Measurements from ENCODE around the gene PADI4. TPM values are rescaled to one million over a fixed set of nuclear protein-coding genes. Genes with fewer than 3 reads are reported as not detected.
"Not testable (repeated sequence)": the region's sequence is repeated elsewhere in the genome, so short reads cannot be mapped to it uniquely, and the experiment has no call there.

The PADI4 gene
- total RNA-seq, 1 experiment from 2014 or later, result not detected

DNA sequence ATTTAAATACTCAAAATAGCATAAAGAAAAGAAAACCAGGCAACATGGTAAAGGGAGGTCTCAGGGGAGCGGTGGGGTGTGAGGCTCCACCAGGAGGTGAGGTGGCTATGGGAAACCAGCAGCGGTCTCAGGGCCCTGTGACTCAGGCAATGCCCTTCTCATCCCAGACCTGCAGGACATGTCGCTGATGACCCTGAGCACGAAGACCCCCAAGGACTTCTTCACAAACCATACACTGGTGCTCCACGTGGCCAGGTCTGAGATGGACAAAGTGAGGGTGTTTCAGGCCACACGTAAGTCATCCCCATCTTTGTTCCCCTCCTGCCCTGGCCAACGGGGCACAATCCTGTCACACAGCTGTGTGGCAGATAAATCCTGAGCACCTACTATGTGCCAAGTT is 31.5 kb downstream of the PADI4 start:
- Mint-ChIP-seq H3K36me3 (ENCODE audit: insufficient read depth, unreplicated experiment) (no peaks in the 10 kb centered on the region), H3K4me1 (ENCODE audit: low read depth, unreplicated experiment) (peaks cover 19% of the 10 kb centered on the region), H3K27ac (ENCODE audit: unreplicated experiment) (no peak overlapping the region), H3K27me3 (ENCODE audit: unreplicated experiment) (peaks cover 36% of the 10 kb centered on the region), H3K4me3 (ENCODE audit: low read depth, unreplicated experiment) (no peak overlapping the region), H3K9me3 (ENCODE audit: low read depth, unreplicated experiment) (peaks cover 4% of the 10 kb centered on the region)
- BruUV-seq (replicated peaks), result no TSS peak
- CTCF ChIA-PET, result no interaction called here
- intact Hi-C loops (cut with micrococcal nuclease; ENCODE audit: unreplicated experiment), result loop anchor here (10.0 kb wide), 1 partner anchor 105 kb away; no protein-coding TSS in a partner anchor
- no peak for DNase-seq
- no peak for TF ChIP-seq CTCF (IDR thresholded peaks at IDR 0.05; ENCODE audit: unreplicated experiment)

GRCh38 chr1:17340358-17340757 is 32.4 kb downstream of the PADI4 start:
- Mint-ChIP-seq H3K4me1 (ENCODE audit: low read depth, unreplicated experiment) (peaks cover 19% of the 10 kb centered on the region), H3K36me3 (ENCODE audit: insufficient read depth, unreplicated experiment) (no peaks in the 10 kb centered on the region), H3K9me3 (ENCODE audit: low read depth, unreplicated experiment) (peaks cover 4% of the 10 kb centered on the region), H3K27me3 (ENCODE audit: unreplicated experiment) (peaks cover 40% of the 10 kb centered on the region), H3K27ac (ENCODE audit: unreplicated experiment) (no peak overlapping the region), H3K4me3 (ENCODE audit: low read depth, unreplicated experiment) (no peak overlapping the region)
- no peak for TF ChIP-seq CTCF (IDR thresholded peaks at IDR 0.05; ENCODE audit: unreplicated experiment)
- BruUV-seq (replicated peaks), result no TSS peak
- no peak for DNase-seq
- CTCF ChIA-PET, result interaction anchor here (0.6 kb wide), 2 partner anchors 20 to 203 kb away, joined by 3 read pairs; no protein-coding TSS in a partner anchor
- intact Hi-C loops (cut with micrococcal nuclease; ENCODE audit: unreplicated experiment), result no loop called here

DNA sequence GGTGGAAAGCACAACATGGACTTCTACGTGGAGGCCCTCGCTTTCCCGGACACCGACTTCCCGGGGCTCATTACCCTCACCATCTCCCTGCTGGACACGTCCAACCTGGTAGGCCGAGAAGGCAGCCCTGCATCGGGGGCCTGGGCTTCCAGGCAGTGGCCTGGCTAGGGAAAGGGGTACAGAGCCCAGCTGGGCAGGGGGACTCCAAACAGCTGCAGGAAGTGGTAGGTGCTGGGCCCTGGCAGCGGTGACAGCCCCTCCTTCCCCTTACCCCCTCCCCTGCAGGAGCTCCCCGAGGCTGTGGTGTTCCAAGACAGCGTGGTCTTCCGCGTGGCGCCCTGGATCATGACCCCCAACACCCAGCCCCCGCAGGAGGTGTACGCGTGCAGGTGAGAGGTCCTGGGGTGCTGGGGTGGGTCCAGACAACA is 34.0 kb downstream of the PADI4 start:
- BruUV-seq (replicated peaks), result no TSS peak
- intact Hi-C loops (cut with micrococcal nuclease; ENCODE audit: unreplicated experiment), result no loop called here
- H3K4me3 Mint-ChIP-seq (ENCODE audit: low read depth, unreplicated experiment), result no peak overlapping the region
- CTCF ChIA-PET, result no interaction called here
- peaks cover 9% of the 10 kb centered on the region for H3K4me1 Mint-ChIP-seq (ENCODE audit: low read depth, unreplicated experiment)
- no peak overlapping the region for H3K27ac Mint-ChIP-seq (ENCODE audit: unreplicated experiment)
- peaks cover 4% of the 10 kb centered on the region for H3K9me3 Mint-ChIP-seq (ENCODE audit: low read depth, unreplicated experiment)
- no peaks in the 10 kb centered on the region for H3K36me3 Mint-ChIP-seq (ENCODE audit: insufficient read depth, unreplicated experiment)
- peaks cover 33% of the 10 kb centered on the region for H3K27me3 Mint-ChIP-seq (ENCODE audit: unreplicated experiment)
- DNase-seq, result no peak
- no peak for TF ChIP-seq CTCF (IDR thresholded peaks at IDR 0.05; ENCODE audit: unreplicated experiment)

- H3K9me3 Mint-ChIP-seq (ENCODE audit: low read depth, unreplicated experiment); H3K4me3 Mint-ChIP-seq (ENCODE audit: low read depth, unreplicated experiment); DNase-seq; H3K27ac Mint-ChIP-seq (ENCODE audit: unreplicated experiment); intact Hi-C loops (cut with micrococcal nuclease; ENCODE audit: unreplicated experiment); BruUV-seq (replicated peaks); H3K36me3 Mint-ChIP-seq (ENCODE audit: insufficient read depth, unreplicated experiment); CTCF ChIA-PET; H3K4me1 Mint-ChIP-seq (ENCODE audit: low read depth, unreplicated experiment): not testable (repeated sequence)
- peaks cover 14% of the 10 kb centered on the region for H3K27me3 Mint-ChIP-seq (ENCODE audit: unreplicated experiment)
These were observed 37.5 kb downstream of the PADI4 start for GRCh38 chr1:17345506-17345905.

GRCh38 chr1:17346046-17346789 is 38.2 kb downstream of the PADI4 start:
- Mint-ChIP-seq H3K27me3 (ENCODE audit: unreplicated experiment) (peaks cover 11% of the 10 kb centered on the region), H3K4me3 (ENCODE audit: low read depth, unreplicated experiment) (no peak overlapping the region), H3K4me1 (ENCODE audit: low read depth, unreplicated experiment) (no peaks in the 10 kb centered on the region), H3K36me3 (ENCODE audit: insufficient read depth, unreplicated experiment) (no peaks in the 10 kb centered on the region), H3K27ac (ENCODE audit: unreplicated experiment) (no peak overlapping the region), H3K9me3 (ENCODE audit: low read depth, unreplicated experiment) (peaks cover 4% of the 10 kb centered on the region)
- BruUV-seq (replicated peaks), result no TSS peak
- intact Hi-C loops (cut with micrococcal nuclease; ENCODE audit: unreplicated experiment), result no loop called here
- no peak for TF ChIP-seq CTCF (IDR thresholded peaks at IDR 0.05; ENCODE audit: unreplicated experiment)
- CTCF ChIA-PET, result no interaction called here
- DNase-seq, result no peak
